ENCODE results near the gene C16orf54.
"Not testable (repeated sequence)": the region's sequence is repeated elsewhere in the genome, so short reads cannot be mapped to it uniquely, and the experiment has no call there.

C16orf54 gene, protein sequence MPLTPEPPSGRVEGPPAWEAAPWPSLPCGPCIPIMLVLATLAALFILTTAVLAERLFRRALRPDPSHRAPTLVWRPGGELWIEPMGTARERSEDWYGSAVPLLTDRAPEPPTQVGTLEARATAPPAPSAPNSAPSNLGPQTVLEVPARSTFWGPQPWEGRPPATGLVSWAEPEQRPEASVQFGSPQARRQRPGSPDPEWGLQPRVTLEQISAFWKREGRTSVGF

GRCh38 chr16:29745853-29746345 is at the start of gene C16orf54:
C16orf54 (minus strand) TSS chr16:29745990; CDS start chr16:29744951, 1,039 bp downstream.
- peak; percentile 45 for DNase-seq

DNA sequence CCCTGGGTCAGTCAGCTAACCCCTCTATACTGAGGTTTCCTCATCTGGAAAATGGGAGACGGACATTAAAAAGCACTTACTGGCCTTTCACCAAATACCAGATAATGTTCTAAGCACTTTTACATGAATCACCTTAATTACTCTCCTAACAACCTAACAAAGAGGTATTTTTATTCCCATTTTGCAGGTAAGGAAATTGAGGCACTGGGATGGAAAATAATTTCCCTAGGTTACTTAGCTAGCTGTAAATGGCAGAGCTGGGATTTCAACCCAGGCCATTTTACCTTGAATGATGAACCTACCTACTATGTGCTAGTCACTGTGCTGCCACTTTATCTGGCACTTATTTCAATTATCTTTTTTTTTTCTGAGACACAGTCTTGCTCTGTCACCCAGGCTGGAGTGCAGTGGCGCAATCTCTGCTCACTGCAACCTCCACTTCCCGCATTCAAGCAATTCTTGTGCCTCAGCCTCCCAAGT is 48.5 kb upstream of the C16orf54 start:
- no peak for DNase-seq

DNA sequence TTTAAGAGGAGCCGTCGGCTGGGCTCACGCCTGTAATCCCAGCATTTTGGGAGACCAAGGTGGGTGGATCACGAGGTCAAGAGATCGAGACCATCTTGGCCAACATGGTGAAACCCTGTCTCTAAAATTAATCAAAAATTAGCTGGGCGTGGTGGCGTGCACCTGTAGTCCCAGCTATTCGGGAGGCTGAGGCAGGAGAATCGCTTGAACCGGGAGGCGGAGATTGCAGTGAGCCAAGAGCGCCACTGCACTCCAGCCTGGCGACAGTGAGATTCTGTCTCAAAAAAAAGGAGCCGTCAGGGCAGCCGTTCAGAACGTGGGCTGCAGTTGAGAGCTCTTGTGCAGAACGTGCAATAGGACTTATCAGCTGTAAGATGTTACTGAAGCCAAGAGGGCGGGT is 47.4 kb upstream of the C16orf54 start:
- DNase-seq = not testable (repeated sequence)

DNA sequence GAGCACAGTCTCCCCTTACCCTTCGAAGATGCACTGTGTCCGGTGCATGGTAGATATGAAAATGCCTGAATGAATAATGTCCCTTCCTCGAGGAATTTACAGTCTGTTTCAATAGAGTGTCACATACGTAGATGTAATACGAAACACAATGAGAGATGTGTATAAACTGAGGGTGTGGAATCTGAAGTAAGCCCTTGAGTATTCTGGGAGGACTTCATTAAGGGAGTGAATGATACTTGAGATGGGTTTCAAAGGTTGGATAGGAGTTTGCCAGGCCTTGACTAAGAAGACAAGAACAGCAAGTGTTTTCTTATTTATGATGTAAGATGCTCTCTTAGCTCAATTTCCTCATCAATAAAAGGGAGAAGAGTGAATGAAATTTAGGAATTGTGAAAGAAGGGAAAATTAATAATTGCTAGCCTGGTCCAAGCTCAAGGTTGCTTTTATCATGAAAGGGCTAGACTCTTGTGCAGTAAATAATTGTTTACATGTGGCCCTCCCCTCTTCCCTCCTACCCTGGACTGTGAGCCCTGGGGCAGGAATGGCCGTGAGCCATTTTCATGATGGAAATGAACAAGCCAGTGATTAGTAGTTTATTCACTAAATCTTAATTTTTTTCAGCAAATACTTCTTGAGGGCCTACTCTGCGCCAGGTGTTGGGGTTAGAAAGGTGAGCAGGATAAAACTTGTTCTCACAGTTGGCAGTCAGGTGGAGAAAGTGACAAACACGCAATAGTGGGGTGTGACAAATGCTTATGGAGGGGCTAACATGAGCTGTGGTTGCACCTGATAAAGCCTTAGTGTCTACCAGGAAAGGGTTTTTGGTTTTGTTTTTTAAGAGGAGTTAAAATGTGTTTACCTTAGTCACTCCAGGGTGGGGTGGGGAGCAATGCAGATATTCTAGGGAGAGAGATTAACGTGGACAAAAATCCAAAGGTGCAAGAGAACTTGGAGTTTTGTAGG is 46.3 kb upstream of the C16orf54 start:
- DNase-seq = no peak

- no peak for DNase-seq
Observed at GRCh38 chr16:29790949-29791844, 45.4 kb upstream of the C16orf54 start.

GRCh38 chr16:29790183-29790948 is 44.6 kb upstream of the C16orf54 start, which contains the start of gene KIF22:
KIF22 (plus strand) TSS chr16:29790751; CDS start chr16:29790760, 9 bp downstream.
- peak; percentile 99 for DNase-seq

DNA sequence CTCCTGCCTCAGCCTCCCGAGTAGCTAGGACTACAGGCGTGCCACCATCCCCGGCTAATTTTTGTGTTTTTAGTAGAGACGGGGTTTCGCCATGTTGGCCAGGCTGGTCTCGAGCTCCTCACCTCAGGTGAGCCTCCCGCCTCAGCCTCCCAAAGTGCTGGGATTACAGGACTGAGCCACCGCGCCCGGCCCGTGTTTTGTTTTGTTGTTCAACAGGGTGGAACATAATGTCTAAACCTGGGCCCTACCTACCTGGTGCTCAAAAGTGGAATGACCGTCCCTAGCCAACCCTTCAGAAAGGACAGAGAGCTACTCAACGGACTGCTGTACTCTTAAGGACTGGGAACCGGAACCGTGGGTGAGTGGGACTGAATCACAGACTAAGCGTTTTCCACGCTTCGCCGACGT is 44.0 kb upstream of the C16orf54 start:
- DNase-seq = no peak

DNA sequence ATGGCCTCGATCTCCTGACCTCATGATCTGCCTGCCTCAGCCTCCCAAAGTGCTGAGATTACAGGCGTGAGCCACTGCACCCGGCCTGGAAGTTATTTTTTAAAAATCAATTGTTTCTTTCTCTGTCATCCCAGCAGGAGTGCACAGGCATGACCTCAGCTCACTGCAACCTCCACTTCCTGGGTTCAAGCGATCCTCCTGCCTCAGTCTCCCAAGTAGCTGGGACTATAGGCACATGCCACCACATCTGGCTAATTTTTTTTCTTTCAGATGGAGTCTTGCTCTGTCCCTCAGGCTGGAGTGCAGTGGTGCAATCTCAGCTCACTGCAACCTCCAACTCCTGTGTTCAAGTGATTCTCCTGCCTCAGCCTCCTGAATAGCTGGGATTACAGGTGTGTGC is 41.4 kb upstream of the C16orf54 start:
- DNase-seq = not testable (repeated sequence)

DNA sequence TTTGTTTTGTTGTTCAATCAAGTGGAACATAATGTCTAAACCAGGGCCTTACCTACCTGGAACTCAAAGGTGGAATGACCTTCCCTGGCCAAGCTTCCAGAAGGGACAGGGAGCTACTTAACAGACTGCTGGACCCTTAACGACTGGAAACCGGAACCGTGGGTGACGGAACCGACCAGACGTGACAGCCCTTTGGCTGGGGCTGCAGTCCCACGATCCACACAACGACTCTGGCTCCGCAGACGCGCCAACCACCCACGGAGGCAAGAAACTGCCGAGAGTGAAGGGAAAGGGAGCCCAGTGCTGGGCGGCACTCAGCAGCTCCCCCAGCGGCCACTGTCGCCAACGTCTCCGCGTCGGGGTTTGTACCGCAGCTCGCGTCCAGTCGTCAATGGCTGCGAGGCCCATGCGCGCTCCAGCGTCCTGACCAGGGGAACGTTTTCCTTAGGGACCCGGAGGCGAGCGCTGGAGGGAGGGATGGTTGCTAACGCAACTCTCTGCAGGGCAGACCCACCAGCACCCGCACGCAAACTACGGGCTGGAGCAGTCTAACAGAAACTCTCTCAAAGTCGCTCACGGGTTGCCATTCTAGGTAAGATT is 39.2 kb upstream of the C16orf54 start:
- DNase-seq = peak; percentile 74

GRCh38 chr16:29784157-29784556 is 38.4 kb upstream of the C16orf54 start:
- DNase-seq = no peak

GRCh38 chr16:29783094-29783953 is 37.5 kb upstream of the C16orf54 start:
- not testable (repeated sequence) for DNase-seq

DNA sequence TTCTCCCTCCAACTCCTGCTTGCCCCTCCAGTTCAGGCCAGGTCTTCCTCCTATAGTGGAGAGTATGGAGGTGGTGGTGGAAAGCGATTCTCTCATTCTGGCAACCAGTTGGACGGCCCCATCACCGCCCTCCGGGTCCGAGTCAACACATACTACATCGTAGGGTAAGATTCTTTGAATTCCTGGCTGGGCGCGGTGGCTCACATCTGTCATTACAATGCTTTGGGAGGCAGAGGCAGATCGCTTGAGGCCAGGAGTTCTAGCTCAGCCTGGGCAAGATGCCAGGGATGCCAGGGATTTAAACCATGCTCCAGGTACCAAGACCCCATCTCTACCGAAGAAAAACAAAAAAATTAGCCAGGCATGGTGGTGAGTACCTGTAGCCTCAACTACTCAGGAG is 33.7 kb upstream of the C16orf54 start:
- no peak for DNase-seq

GRCh38 chr16:29777576-29778350 is 32.0 kb upstream of the C16orf54 start, which contains the start of gene ZG16:
ZG16 (plus strand) TSS chr16:29778256; CDS start chr16:29779267, 1,011 bp downstream.
- DNase-seq = no peak

- no peak for DNase-seq
Observed at GRCh38 chr16:29775742-29776408, 30.1 kb upstream of the C16orf54 start.

DNA sequence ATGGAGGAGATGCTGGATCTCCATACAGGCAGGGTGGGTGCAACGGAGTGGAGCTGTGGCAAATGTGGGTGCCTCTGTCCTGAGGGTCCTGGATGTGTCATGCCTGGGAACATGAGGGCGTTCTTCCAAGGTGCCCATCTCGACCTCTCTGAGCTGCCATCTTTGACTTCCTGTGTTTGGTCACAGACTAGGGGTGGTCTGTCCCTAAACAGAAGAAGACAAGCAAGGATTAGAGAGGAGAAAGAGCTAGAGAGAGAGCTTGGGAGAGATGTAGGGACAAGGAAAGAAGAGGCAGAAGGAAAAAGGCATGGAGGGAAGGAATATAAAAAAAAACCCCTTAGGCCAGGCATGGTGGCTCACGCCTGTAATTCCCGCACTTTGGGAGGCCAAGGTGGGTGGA is 28.9 kb upstream of the C16orf54 start:
- no peak for DNase-seq

GRCh38 chr16:29772330-29772729 is 26.5 kb upstream of the C16orf54 start:
- not testable (repeated sequence) for DNase-seq

DNA sequence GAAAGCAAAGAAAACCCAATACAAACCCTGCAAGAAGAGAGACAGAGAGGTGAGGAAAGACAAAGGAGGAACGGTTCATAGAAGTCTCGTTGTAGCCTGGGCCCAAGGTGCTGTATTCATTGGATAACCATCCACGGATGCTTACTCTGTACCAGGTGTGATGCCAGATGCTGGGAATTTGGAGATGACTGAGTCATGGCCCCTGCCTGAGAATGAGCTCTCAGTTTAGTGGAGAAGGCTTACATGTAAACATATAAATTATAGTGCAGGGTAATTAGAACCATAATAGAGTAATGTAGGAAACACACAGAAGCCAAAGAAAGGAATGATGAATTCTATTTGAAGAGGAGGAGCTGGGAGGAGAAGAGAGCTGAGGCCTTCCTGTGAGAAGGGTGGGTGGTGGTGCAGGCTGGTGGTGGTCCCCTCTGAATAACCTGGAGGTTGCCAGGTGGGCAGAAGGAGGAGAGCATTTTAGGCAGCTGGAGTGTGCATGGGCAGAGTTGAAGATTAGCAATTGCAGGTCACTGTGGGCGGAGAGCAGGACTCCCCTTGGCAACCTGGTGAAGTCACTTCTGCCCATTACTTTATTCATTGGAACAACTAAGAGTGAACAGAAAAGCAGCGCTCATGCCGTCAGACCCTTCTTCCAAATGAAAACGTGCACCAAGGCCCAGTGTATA is 24.6 kb upstream of the C16orf54 start:
- DNase-seq = no peak

GRCh38 chr16:29769507-29769906 is 23.7 kb upstream of the C16orf54 start:
- DNase-seq = no peak
